K562 (cell line): Measurements from ENCODE around the gene GRB2. TPM values are rescaled to one million over a fixed set of nuclear protein-coding genes. Genes with fewer than 3 reads are reported as not detected.

ENCODE experiments used
- ELF2 ChIP-seq: fragments of 250-450 bp; sonication (Bioruptor Pico); IDR thresholded peaks from 2 replicates; pipeline ENCODE4 v1.5.0; 2021; ENCODE audit warnings: mild to moderate bottlenecking
- ETV6 ChIP-seq, 3 experiments: fragments of 150-350 bp in 1 of 3; sonication (generic) in 1 of 3; formaldehyde crosslinking in 1 of 3; IDR thresholded peaks; 2 replicates each; pipeline versions ENCODE4 v1.6.1 to v1.8.0; 2014 to 2022; ENCODE audit warnings: borderline replicate concordance in 2 of 3, low read depth in 2 of 3, antibody characterized with exemption in 1 of 3, low read length in 1 of 3, mild to moderate bottlenecking in 1 of 3, missing genetic modification reagents in 1 of 3
- ILK ChIP-seq: fragments of 450-650 bp; IDR thresholded peaks from 2 replicates; pipeline ENCODE4 v1.6.1; 2016; ENCODE audit warnings: missing genetic modification characterization, low read depth, mild to moderate bottlenecking, missing compliant biosample characterization, moderate library complexity, borderline replicate concordance
- KAT2B ChIP-seq: IDR thresholded peaks from one replicate; pipeline ENCODE4 v1.6.1; 2012; ENCODE audit warnings: low read depth, mild to moderate bottlenecking, control low read depth, inconsistent platforms, low read length, moderate library complexity
- KDM2B ChIP-seq: fragments of 250-450 bp; sonication (Bioruptor Pico); IDR thresholded peaks from 2 replicates; pipeline ENCODE4 v1.8.0; 2021; ENCODE audit warnings: mild to moderate bottlenecking, moderate library complexity
- MCM3 ChIP-seq: fragments of 450-650 bp; IDR thresholded peaks from 2 replicates; pipeline ENCODE4 v1.6.1; 2016
- MCM7 ChIP-seq, 2 experiments: fragments of 450-650 bp; IDR thresholded peaks; 2 replicates each; pipeline ENCODE4 v1.6.1; 2016 to 2018
- NEUROD1 ChIP-seq: fragments of 150-350 bp; IDR thresholded peaks from 2 replicates; pipeline ENCODE4 v1.6.1; 2014; ENCODE audit warnings: borderline replicate concordance, low read length, low read depth; ENCODE audit not compliant: partially characterized antibody
- RBM25 ChIP-seq: fragments of 200-400 bp; formaldehyde crosslinking; IDR thresholded peaks from 2 replicates; pipeline ENCODE4 v1.6.1; 2018; ENCODE audit warnings: low read length, low read depth, moderate library complexity; ENCODE audit not compliant: severe bottlenecking
- ZNF143 ChIP-seq: sonication (generic); formaldehyde crosslinking; IDR thresholded peaks from 2 replicates; pipeline ENCODE4 v1.9.0; 2022; ENCODE audit warnings: mild to moderate bottlenecking, missing genetic modification reagents
- polyA plus RNA-seq, 8 experiments: library from polyadenylated mRNA; depleted of rRNA in 4 of 8; stranded (reverse) in 5 of 8; unstranded in 3 of 8; fragments of >200 nt; fragmentation: Nextera tagmentation in 2 of 8; fragmentation: Illumina TruSeq in 1 of 8; extraction: Ambion mirVana in 2 of 8; extraction: Trizol in 1 of 8; gene quantifications; 2 replicates each; pipeline versions ENCODE4 v1.2.1 to v1.2.3, GENCODE V29; 2011 to 2014; ENCODE audit warnings: inconsistent platforms in 1 of 8, missing spikeins in 1 of 8
- total RNA-seq, 7 experiments: library from RNA; depleted of rRNA in 6 of 7; stranded (reverse); fragments of >200 nt in 6 of 7; fragmentation: Illumina TruSeq in 2 of 7; extraction: Trizol in 2 of 7; gene quantifications; 2 replicates each; pipeline versions ENCODE4 v1.2.1 to v1.2.3, GENCODE V29; 2011 to 2021; ENCODE audit warnings: low replicate concordance in 1 of 7
- TF ChIP-seq, protein P1 (sequence below): fragments of 200-600 bp; sonication (generic); IDR thresholded peaks from one replicate; pipeline ENCODE4 v1.6.1; 2012; ENCODE audit warnings: mild to moderate bottlenecking, low read depth, low read length, inconsistent platforms
- TF ChIP-seq, protein P2 (sequence below): fragments of 250-450 bp; sonication (Bioruptor Pico); IDR thresholded peaks from 2 replicates; pipeline ENCODE4 v1.8.0; 2021; ENCODE audit warnings: mild to moderate bottlenecking, moderate library complexity

GRB2 gene
- total and polyA plus RNA-seq, 9 of the 15 experiments (the other 6 are each of a cell fraction or from before 2014, with no cell fraction given): 57.2 to 136 (median 84.8) TPM

DNA sequence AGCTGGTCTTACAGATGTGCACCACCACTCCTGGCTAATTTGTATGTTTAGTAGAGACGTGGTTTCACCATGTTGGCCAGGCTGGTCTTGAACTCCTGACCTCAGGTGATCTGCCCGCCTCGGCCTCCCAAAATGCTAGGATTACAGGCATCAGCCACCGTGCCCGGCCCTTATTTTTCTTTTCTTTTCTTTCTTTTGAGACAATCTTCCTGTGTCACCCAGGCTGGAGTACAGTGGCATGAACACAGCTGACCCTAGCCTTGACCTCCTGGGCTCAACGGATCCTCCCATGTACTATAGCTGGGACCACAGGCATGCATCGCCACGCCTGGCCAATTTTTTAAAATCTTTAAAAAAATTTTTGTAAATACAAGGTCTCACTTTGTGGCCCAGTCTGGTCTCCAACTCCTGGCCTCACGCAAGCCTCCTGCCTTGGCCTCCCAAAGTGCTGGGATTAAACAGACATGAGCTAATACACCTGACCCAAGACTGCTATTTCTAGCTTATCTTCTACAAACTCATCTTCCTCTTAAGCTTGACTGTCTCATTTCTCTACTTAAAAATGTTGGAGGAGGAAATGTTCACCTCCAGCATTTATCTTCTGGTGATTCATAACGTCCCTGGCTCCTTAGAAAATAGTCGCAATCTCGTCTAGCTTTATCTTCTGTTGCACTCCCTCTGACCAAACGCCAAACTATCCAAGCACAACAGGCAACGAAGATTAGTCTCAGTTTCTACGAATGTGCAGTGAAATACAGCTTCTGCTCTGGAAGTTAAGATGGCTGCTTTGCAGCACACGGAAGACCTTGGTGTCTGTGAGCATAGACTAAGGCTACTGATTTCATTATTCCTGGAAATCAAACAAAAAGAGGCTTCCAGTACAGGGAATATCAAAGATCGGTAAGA lies 42.7 kb upstream of the GRB2 start (continued):
- TF ChIP-seq, protein P1, sequence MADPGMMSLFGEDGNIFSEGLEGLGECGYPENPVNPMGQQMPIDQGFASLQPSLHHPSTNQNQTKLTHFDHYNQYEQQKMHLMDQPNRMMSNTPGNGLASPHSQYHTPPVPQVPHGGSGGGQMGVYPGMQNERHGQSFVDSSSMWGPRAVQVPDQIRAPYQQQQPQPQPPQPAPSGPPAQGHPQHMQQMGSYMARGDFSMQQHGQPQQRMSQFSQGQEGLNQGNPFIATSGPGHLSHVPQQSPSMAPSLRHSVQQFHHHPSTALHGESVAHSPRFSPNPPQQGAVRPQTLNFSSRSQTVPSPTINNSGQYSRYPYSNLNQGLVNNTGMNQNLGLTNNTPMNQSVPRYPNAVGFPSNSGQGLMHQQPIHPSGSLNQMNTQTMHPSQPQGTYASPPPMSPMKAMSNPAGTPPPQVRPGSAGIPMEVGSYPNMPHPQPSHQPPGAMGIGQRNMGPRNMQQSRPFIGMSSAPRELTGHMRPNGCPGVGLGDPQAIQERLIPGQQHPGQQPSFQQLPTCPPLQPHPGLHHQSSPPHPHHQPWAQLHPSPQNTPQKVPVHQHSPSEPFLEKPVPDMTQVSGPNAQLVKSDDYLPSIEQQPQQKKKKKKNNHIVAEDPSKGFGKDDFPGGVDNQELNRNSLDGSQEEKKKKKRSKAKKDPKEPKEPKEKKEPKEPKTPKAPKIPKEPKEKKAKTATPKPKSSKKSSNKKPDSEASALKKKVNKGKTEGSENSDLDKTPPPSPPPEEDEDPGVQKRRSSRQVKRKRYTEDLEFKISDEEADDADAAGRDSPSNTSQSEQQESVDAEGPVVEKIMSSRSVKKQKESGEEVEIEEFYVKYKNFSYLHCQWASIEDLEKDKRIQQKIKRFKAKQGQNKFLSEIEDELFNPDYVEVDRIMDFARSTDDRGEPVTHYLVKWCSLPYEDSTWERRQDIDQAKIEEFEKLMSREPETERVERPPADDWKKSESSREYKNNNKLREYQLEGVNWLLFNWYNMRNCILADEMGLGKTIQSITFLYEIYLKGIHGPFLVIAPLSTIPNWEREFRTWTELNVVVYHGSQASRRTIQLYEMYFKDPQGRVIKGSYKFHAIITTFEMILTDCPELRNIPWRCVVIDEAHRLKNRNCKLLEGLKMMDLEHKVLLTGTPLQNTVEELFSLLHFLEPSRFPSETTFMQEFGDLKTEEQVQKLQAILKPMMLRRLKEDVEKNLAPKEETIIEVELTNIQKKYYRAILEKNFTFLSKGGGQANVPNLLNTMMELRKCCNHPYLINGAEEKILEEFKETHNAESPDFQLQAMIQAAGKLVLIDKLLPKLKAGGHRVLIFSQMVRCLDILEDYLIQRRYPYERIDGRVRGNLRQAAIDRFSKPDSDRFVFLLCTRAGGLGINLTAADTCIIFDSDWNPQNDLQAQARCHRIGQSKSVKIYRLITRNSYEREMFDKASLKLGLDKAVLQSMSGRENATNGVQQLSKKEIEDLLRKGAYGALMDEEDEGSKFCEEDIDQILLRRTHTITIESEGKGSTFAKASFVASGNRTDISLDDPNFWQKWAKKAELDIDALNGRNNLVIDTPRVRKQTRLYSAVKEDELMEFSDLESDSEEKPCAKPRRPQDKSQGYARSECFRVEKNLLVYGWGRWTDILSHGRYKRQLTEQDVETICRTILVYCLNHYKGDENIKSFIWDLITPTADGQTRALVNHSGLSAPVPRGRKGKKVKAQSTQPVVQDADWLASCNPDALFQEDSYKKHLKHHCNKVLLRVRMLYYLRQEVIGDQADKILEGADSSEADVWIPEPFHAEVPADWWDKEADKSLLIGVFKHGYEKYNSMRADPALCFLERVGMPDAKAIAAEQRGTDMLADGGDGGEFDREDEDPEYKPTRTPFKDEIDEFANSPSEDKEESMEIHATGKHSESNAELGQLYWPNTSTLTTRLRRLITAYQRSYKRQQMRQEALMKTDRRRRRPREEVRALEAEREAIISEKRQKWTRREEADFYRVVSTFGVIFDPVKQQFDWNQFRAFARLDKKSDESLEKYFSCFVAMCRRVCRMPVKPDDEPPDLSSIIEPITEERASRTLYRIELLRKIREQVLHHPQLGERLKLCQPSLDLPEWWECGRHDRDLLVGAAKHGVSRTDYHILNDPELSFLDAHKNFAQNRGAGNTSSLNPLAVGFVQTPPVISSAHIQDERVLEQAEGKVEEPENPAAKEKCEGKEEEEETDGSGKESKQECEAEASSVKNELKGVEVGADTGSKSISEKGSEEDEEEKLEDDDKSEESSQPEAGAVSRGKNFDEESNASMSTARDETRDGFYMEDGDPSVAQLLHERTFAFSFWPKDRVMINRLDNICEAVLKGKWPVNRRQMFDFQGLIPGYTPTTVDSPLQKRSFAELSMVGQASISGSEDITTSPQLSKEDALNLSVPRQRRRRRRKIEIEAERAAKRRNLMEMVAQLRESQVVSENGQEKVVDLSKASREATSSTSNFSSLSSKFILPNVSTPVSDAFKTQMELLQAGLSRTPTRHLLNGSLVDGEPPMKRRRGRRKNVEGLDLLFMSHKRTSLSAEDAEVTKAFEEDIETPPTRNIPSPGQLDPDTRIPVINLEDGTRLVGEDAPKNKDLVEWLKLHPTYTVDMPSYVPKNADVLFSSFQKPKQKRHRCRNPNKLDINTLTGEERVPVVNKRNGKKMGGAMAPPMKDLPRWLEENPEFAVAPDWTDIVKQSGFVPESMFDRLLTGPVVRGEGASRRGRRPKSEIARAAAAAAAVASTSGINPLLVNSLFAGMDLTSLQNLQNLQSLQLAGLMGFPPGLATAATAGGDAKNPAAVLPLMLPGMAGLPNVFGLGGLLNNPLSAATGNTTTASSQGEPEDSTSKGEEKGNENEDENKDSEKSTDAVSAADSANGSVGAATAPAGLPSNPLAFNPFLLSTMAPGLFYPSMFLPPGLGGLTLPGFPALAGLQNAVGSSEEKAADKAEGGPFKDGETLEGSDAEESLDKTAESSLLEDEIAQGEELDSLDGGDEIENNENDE: no peak
- TF ChIP-seq MCM3 (no peak), ZNF143 (CRISPR knock-in tag) (no peak), ETV6 (IDR thresholded peaks at IDR 0.05; ENCODE audit: borderline replicate concordance in 1 of 2, low read depth in 2 of 2, low read length in 1 of 2) (no peak), ETV6 (CRISPR knock-in tag; IDR thresholded peaks at IDR 0.05; ENCODE audit: borderline replicate concordance) (no peak), ILK (tag) (no peak), MCM7 (IDR thresholded peaks at IDR 0.05) (no peak), RBM25 (peak; percentile 69), NEUROD1 (no peak), KDM2B (CRISPR knock-in tag) (no peak), KAT2B (no peak), ELF2 (CRISPR knock-in tag) (no peak)
- TF ChIP-seq, protein P2, sequence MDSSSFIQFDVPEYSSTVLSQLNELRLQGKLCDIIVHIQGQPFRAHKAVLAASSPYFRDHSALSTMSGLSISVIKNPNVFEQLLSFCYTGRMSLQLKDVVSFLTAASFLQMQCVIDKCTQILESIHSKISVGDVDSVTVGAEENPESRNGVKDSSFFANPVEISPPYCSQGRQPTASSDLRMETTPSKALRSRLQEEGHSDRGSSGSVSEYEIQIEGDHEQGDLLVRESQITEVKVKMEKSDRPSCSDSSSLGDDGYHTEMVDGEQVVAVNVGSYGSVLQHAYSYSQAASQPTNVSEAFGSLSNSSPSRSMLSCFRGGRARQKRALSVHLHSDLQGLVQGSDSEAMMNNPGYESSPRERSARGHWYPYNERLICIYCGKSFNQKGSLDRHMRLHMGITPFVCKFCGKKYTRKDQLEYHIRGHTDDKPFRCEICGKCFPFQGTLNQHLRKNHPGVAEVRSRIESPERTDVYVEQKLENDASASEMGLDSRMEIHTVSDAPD (CRISPR knock-in tag): no peak
